ENCODE measurements around the gene RET.
"Not testable (repeated sequence)": the region's sequence is repeated elsewhere in the genome, so short reads cannot be mapped to it uniquely, and the experiment has no call there.

Gene RET

DNA sequence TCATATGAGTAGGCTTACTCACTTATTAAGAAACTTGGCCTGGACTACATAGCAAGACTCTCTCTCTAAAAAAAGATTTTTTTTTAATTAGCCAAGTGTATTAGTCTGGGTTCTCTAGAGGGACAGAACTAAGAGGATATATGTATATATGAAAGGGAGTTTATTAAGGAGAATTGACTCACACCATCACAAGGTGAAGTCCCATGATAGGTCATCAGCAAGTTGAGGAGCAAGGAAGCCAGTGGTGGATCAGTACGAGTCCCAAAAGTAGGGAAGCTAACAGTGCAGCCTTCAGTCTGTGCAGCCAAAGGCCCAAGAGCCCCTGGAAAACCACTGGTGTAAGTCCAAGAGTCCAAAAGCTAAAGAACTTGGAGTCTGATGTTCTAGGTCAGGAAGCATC is 69.1 kb downstream of the RET start:
- not testable (repeated sequence) for H3K9me3 ChIP-seq (ENCODE audit: control insufficient read depth, low read length)
- 92 to 94% methylated on average over 1 of the region's 1 CpG for WGBS, 2 experiments

DNA sequence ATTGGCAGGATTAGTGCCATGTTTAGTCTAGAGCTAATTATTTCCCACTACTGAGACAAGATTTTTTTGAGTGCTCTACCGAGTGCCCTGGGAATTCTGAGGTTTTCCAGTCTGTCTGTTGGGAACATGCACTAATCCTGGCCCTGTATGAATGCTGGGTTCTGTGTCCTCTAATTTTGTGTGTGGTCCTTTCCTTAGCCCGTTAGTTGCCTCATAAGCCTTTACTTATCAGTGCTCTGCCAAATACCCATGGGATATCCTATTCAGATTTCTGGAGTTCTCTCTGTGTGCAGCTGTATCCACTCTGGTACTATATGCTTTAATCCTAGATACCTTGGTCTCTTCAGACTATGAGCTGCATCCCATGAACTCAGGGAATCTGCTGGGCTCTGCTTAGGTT is 74.5 kb downstream of the RET start:
- Histone ChIP-seq H3K36me3 (ENCODE audit: control insufficient read depth, insufficient read depth, low read length) (no peaks in the 10 kb centered on the region), H3K4me3 (ENCODE audit: insufficient read depth, low read depth, low read length) (no peak overlapping the region), H3K4me1 (ENCODE audit: control insufficient read depth, insufficient read depth, low read length) (no peaks in the 10 kb centered on the region), H3K27me3 (ENCODE audit: control insufficient read depth, insufficient read depth, low read length, poor library complexity, severe bottlenecking) (no peaks in the 10 kb centered on the region), H3K9me3 (ENCODE audit: control insufficient read depth, low read length) (no peaks in the 10 kb centered on the region), H3K27ac (ENCODE audit: insufficient read depth, low read depth, low read length, poor library complexity, severe bottlenecking) (no peak overlapping the region)
- WGBS, 2 experiments: 79 to 82% methylated on average over 2 of the region's 2 CpGs

More for the DNA sequence above, 69.1 kb downstream of the RET start:
- not testable (repeated sequence) for H3K4me3 ChIP-seq (ENCODE audit: insufficient read depth, low read depth, low read length); H3K27ac ChIP-seq (ENCODE audit: insufficient read depth, low read depth, low read length, poor library complexity, severe bottlenecking); H3K27me3 ChIP-seq (ENCODE audit: control insufficient read depth, insufficient read depth, low read length, poor library complexity, severe bottlenecking); H3K4me1 ChIP-seq (ENCODE audit: control insufficient read depth, insufficient read depth, low read length); H3K36me3 ChIP-seq (ENCODE audit: control insufficient read depth, insufficient read depth, low read length)

DNA sequence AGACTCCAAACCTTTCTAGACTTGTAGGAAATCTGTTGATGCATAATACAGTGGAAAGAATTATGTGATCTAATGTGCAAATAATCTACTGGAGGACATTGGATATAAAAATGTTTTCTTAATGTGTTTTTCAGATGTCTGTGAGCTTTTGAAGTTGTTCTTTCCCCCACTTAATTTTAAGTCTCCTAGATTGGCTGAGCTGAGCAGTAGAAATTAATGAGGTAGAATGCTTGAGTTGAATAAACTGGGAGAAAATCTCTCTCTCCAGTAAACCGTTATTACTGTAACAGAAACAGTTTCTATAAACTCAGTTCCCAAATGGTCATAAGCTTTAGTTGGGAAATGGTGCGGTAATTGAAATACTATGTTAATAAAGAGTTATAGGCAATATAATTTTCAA is 77.0 kb downstream of the RET start:
- H3K27me3 ChIP-seq (ENCODE audit: control insufficient read depth, insufficient read depth, low read length, poor library complexity, severe bottlenecking): no peaks in the 10 kb centered on the region
- H3K4me3 ChIP-seq (ENCODE audit: insufficient read depth, low read depth, low read length): no peak overlapping the region
- H3K27ac ChIP-seq (ENCODE audit: insufficient read depth, low read depth, low read length, poor library complexity, severe bottlenecking): no peak overlapping the region
- WGBS, 2 experiments: no CpG with 5 or more reads among the region's 2 CpGs
- H3K9me3 ChIP-seq (ENCODE audit: control insufficient read depth, low read length): no peaks in the 10 kb centered on the region
- H3K4me1 ChIP-seq (ENCODE audit: control insufficient read depth, insufficient read depth, low read length): no peaks in the 10 kb centered on the region
- no peaks in the 10 kb centered on the region for H3K36me3 ChIP-seq (ENCODE audit: control insufficient read depth, insufficient read depth, low read length)

DNA sequence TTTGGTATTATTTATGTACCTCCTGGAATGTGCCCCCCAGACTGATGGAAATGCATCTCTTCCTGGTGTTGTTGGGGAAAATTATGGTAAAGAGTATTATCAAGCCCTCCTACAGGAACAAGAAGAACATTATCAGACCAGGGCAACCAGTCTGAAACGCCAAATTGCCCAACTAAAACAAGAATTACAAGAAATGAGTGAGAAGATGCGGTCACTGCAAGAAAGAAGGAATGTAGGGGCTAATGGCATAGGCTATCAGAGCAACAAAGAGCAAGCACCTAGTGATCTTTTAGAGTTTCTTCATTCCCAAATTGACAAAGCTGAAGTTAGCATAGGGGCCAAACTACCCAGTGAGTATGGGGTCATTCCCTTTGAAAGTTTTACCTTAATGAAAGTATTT is 78.4 kb downstream of the RET start:
- Histone ChIP-seq H3K27ac (ENCODE audit: insufficient read depth, low read depth, low read length, poor library complexity, severe bottlenecking) (no peak overlapping the region), H3K9me3 (ENCODE audit: control insufficient read depth, low read length) (no peaks in the 10 kb centered on the region), H3K4me1 (ENCODE audit: control insufficient read depth, insufficient read depth, low read length) (no peaks in the 10 kb centered on the region), H3K4me3 (ENCODE audit: insufficient read depth, low read depth, low read length) (no peak overlapping the region), H3K27me3 (ENCODE audit: control insufficient read depth, insufficient read depth, low read length, poor library complexity, severe bottlenecking) (no peaks in the 10 kb centered on the region), H3K36me3 (ENCODE audit: control insufficient read depth, insufficient read depth, low read length) (no peaks in the 10 kb centered on the region)
- WGBS, 2 experiments: 91 to 92% methylated on average over 2 of the region's 2 CpGs

DNA sequence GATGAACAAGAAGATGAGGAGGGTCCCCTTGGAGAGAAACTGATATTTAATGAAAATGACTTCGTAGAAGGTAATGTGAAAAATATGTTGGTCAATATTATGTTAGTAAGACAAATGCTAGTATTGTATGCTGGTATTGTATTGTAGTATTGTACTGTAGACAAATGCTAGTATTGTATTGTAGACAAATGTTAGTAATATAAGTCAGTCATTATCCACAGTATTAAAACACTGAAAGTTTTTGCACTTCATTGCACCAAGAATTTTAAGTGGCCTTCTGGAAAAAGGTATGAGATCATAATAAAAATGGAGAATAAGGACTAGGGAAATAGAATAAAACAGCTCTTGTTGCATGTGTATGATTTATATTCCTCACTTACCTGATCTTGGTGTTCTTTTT is 78.9 kb downstream of the RET start:
- 93 to 95% methylated on average over 1 of the region's 1 CpG for WGBS, 2 experiments

DNA sequence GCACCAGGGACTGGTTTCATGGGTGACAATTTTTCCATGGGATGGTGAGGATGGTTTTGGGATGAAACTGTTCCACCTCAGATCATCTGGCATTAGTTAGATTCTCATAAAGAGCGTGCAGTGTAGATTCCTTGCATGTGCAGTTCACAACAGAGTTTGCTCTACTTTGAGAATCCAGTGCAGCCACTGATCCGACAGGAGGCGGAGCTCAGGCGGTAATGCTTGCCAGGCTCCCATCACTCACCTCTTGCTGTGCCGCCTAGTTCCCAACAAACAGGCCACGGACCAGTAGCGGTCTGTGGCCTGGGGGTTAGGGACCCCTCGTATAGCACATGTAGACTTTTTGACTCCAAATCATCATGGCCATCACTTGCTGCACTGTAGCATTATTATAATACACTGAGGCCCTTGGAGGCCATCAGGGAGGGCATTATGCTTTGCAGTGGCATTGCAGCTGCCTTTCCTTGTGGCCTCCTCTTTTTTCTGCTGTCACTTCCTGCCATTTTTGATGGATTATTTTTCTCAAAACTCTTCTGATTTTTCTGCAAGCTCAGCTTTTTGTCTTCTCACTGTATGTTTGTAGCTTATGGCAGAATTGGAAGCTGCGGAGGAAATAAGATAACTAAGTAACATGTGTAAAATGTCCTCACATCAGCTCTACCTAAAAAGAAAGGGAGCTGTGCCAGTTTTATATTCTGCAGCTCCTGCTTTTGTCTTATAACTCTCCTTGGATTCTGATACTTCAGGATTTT is 79.9 kb downstream of the RET start:
- H3K27ac ChIP-seq (ENCODE audit: insufficient read depth, low read depth, low read length, poor library complexity, severe bottlenecking): no peak overlapping the region
- H3K9me3 ChIP-seq (ENCODE audit: control insufficient read depth, low read length): no peaks in the 10 kb centered on the region
- no peaks in the 10 kb centered on the region for H3K27me3 ChIP-seq (ENCODE audit: control insufficient read depth, insufficient read depth, low read length, poor library complexity, severe bottlenecking)
- no peaks in the 10 kb centered on the region for H3K36me3 ChIP-seq (ENCODE audit: control insufficient read depth, insufficient read depth, low read length)
- H3K4me1 ChIP-seq (ENCODE audit: control insufficient read depth, insufficient read depth, low read length): no peaks in the 10 kb centered on the region
- 77 to 83% methylated on average over 9 of the region's 9 CpGs for WGBS, 2 experiments
- no peak overlapping the region for H3K4me3 ChIP-seq (ENCODE audit: insufficient read depth, low read depth, low read length)

More for the DNA sequence above, 78.9 kb downstream of the RET start:
- no peaks in the 10 kb centered on the region for H3K36me3 ChIP-seq (ENCODE audit: control insufficient read depth, insufficient read depth, low read length)
- no peak overlapping the region for H3K4me3 ChIP-seq (ENCODE audit: insufficient read depth, low read depth, low read length)
- no peaks in the 10 kb centered on the region for H3K4me1 ChIP-seq (ENCODE audit: control insufficient read depth, insufficient read depth, low read length)
- H3K27me3 ChIP-seq (ENCODE audit: control insufficient read depth, insufficient read depth, low read length, poor library complexity, severe bottlenecking): no peaks in the 10 kb centered on the region
- no peak overlapping the region for H3K27ac ChIP-seq (ENCODE audit: insufficient read depth, low read depth, low read length, poor library complexity, severe bottlenecking)
- H3K9me3 ChIP-seq (ENCODE audit: control insufficient read depth, low read length): no peaks in the 10 kb centered on the region

DNA sequence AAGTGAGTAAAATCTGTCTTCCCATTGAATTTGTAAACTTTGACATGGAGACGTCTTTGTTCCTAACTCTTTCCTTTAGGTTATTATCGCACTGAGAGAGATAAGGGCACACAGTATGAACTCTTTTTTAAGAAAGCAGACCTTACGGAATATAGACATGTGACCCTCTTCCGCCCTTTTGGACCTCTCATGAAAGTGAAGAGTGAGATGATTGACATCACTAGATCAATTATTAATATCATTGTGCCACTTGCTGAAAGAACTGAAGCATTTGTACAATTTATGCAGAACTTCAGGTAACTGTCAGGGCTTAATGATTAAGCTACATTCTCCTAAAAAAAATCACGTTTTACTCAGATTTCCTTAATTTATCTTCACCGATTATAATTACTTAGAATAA is 81.8 kb downstream of the RET start:
- WGBS, 2 experiments: 96 to 97% methylated on average over 5 to 6 of the region's 6 CpGs
- Histone ChIP-seq H3K27me3 (ENCODE audit: control insufficient read depth, insufficient read depth, low read length, poor library complexity, severe bottlenecking) (no peaks in the 10 kb centered on the region), H3K9me3 (ENCODE audit: control insufficient read depth, low read length) (no peaks in the 10 kb centered on the region), H3K36me3 (ENCODE audit: control insufficient read depth, insufficient read depth, low read length) (no peaks in the 10 kb centered on the region), H3K4me3 (ENCODE audit: insufficient read depth, low read depth, low read length) (no peak overlapping the region), H3K27ac (ENCODE audit: insufficient read depth, low read depth, low read length, poor library complexity, severe bottlenecking) (no peak overlapping the region), H3K4me1 (ENCODE audit: control insufficient read depth, insufficient read depth, low read length) (no peaks in the 10 kb centered on the region)

DNA sequence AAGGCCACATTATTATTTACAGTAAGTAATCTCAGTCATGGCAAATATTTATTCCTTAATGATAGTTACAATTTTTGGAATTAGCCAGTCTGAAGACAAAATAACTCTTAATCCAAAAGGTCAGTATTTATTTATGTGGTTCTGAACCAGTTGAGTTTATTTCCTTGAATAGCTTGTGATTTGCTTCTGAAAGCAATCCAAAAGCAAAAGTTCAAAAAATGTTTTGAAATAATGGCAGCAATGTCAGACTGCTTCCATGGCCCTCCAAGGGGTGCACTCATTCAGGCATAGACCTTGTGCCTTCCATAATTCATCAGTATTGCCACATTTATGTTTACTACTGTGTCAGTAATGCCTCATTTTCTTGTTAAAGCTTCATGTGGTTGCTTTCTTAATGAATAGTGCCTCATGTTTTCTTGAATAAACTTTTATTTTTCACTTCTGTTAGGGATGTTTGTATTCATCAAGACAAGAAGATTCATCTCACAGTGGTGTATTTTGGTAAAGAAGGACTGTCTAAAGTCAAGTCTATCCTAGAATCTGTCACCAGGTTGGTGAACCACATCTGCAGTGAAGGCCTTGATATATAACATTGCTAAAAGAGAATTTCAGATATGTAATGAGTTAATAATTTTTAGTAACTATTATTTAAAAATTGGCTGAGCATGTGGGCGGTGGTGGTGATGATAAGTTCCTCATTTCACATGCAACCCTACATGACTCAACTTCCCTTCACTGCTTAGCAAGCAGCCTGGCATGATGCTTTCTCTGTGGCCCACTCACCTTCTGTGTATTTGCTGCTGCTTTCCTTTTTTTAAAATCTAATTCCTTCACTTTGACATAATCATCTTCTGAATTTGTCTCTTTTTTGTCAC is 83.4 kb downstream of the RET start:
- Histone ChIP-seq H3K4me1 (ENCODE audit: control insufficient read depth, insufficient read depth, low read length) (no peaks in the 10 kb centered on the region), H3K27me3 (ENCODE audit: control insufficient read depth, insufficient read depth, low read length, poor library complexity, severe bottlenecking) (no peaks in the 10 kb centered on the region), H3K36me3 (ENCODE audit: control insufficient read depth, insufficient read depth, low read length) (no peaks in the 10 kb centered on the region), H3K9me3 (ENCODE audit: control insufficient read depth, low read length) (no peaks in the 10 kb centered on the region), H3K27ac (ENCODE audit: insufficient read depth, low read depth, low read length, poor library complexity, severe bottlenecking) (no peak overlapping the region), H3K4me3 (ENCODE audit: insufficient read depth, low read depth, low read length) (no peak overlapping the region)
- 78 to 80% methylated on average over 1 of the region's 1 CpG for WGBS, 2 experiments

DNA sequence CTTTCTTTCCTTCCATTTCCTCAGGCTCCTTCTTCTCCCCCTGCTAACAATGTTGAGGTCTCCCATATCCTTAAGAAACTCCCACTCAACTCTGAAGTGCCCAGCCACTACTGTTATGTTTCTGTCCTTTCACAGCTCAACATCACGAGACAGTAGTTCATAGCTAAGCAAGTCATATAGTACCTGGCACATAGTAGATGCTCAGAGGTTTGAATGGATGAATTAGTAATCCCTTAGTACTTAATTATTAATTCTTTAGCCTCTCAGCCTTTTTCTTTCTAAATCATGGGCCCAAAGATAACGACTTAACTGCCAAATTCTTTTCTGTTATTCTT is 84.0 kb downstream of the RET start:
- 93 to 95% methylated on average over 2 of the region's 2 CpGs for WGBS, 2 experiments
- Histone ChIP-seq H3K27ac (ENCODE audit: insufficient read depth, low read depth, low read length, poor library complexity, severe bottlenecking) (no peak overlapping the region), H3K4me1 (ENCODE audit: control insufficient read depth, insufficient read depth, low read length) (no peaks in the 10 kb centered on the region), H3K9me3 (ENCODE audit: control insufficient read depth, low read length) (no peaks in the 10 kb centered on the region), H3K36me3 (ENCODE audit: control insufficient read depth, insufficient read depth, low read length) (no peaks in the 10 kb centered on the region), H3K4me3 (ENCODE audit: insufficient read depth, low read depth, low read length) (no peak overlapping the region), H3K27me3 (ENCODE audit: control insufficient read depth, insufficient read depth, low read length, poor library complexity, severe bottlenecking) (no peaks in the 10 kb centered on the region)

DNA sequence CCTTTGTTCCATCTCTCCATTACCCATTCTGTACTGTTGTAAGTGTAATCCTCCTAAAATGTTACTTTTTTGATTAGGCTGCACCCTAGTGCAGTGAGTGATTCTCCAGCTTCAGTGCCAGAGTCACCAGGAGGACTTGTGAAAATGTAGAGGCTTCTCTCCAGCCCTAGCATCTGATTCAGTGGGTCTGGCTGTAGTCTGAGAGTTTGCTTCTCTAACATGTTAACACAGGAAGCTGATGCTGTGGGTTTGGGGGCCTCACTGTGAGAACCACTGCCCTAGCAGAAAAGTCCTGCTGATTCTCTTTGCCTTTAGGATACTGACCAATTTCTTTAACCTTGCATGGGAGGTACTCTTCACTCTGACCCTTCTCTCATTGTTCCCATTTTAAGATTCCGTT is 85.7 kb downstream of the RET start:
- no peak overlapping the region for H3K27ac ChIP-seq (ENCODE audit: insufficient read depth, low read depth, low read length, poor library complexity, severe bottlenecking)
- H3K36me3 ChIP-seq (ENCODE audit: control insufficient read depth, insufficient read depth, low read length): no peaks in the 10 kb centered on the region
- no peaks in the 10 kb centered on the region for H3K9me3 ChIP-seq (ENCODE audit: control insufficient read depth, low read length)
- 90 to 94% methylated on average over 1 of the region's 1 CpG for WGBS, 2 experiments
- no peak overlapping the region for H3K4me3 ChIP-seq (ENCODE audit: insufficient read depth, low read depth, low read length)
- H3K27me3 ChIP-seq (ENCODE audit: control insufficient read depth, insufficient read depth, low read length, poor library complexity, severe bottlenecking): no peaks in the 10 kb centered on the region
- no peaks in the 10 kb centered on the region for H3K4me1 ChIP-seq (ENCODE audit: control insufficient read depth, insufficient read depth, low read length)

Data from ectodermal cell (in vitro differentiated cells).